Skeletal muscle satellite cell (primary cell): ENCODE results near the gene GPNMB.
"Not testable (repeated sequence)": the region's sequence is repeated elsewhere in the genome, so short reads cannot be mapped to it uniquely, and the experiment has no call there.

Experiments
- H3K27me3 ChIP-seq: 2 replicates; pipeline ENCODE4 v1.7.0; 2013; ENCODE audit warnings: low read length; ENCODE audit not compliant: control insufficient read depth, insufficient read depth
- H3K36me3 ChIP-seq: 2 replicates; pipeline ENCODE4 v1.7.0; 2013; ENCODE audit warnings: mild to moderate bottlenecking, control low read depth, low read length; ENCODE audit not compliant: insufficient read depth
- H3K4me1 ChIP-seq: 2 replicates; pipeline ENCODE4 v1.7.0; 2013; ENCODE audit warnings: low read length; ENCODE audit not compliant: control insufficient read depth, insufficient read depth
- H3K4me2 ChIP-seq: 2 replicates; pipeline ENCODE4 v1.7.0; 2013; ENCODE audit warnings: mild to moderate bottlenecking, low read length
- H3K4me3 ChIP-seq: 2 replicates; pipeline ENCODE4 v1.7.0; 2013; ENCODE audit warnings: low read length
- H3K9ac ChIP-seq: 2 replicates; pipeline ENCODE4 v1.7.0; 2013; ENCODE audit warnings: mild to moderate bottlenecking, low read depth, low read length, moderate library complexity
- H3K9me3 ChIP-seq: replicated peaks from 2 replicates; pipeline ENCODE4 v1.7.0; 2013; ENCODE audit warnings: mild to moderate bottlenecking, control low read depth, low read length

Gene GPNMB

GRCh38 chr7:23212841-23213240, 33.7 kb upstream of the GPNMB start:
- no peaks in the 10 kb centered on the region for H3K9me3 ChIP-seq
- H3K9ac ChIP-seq, result no peak overlapping the region
- no peaks in the 10 kb centered on the region for H3K36me3 ChIP-seq
- no peak overlapping the region for H3K4me3 ChIP-seq
- peaks cover 2% of the 10 kb centered on the region for H3K27me3 ChIP-seq
- no peak overlapping the region for H3K4me2 ChIP-seq
- H3K4me1 ChIP-seq, result no peaks in the 10 kb centered on the region

GRCh38 chr7:23213755-23214154, 32.8 kb upstream of the GPNMB start:
- Histone ChIP-seq H3K36me3 (no peaks in the 10 kb centered on the region), H3K9me3 (no peaks in the 10 kb centered on the region), H3K27me3 (peaks cover 2% of the 10 kb centered on the region), H3K4me3 (no peak overlapping the region), H3K9ac (no peak overlapping the region), H3K4me2 (no peak overlapping the region), H3K4me1 (no peaks in the 10 kb centered on the region)

- Histone ChIP-seq H3K4me2 (no peak overlapping the region), H3K9ac (no peak overlapping the region), H3K27me3 (peaks cover 2% of the 10 kb centered on the region), H3K4me3 (no peak overlapping the region), H3K4me1 (no peaks in the 10 kb centered on the region), H3K9me3 (no peaks in the 10 kb centered on the region), H3K36me3 (no peaks in the 10 kb centered on the region)
Measured at GRCh38 chr7:23214423-23214822, 32.2 kb upstream of the GPNMB start.

GRCh38 chr7:23214938-23215337, 31.6 kb upstream of the GPNMB start:
- Histone ChIP-seq H3K9ac (no peak overlapping the region), H3K36me3 (no peaks in the 10 kb centered on the region), H3K27me3 (peaks cover 2% of the 10 kb centered on the region), H3K4me2 (no peak overlapping the region), H3K4me1 (no peaks in the 10 kb centered on the region), H3K9me3 (no peaks in the 10 kb centered on the region), H3K4me3 (no peak overlapping the region)

GRCh38 chr7:23216021-23216420, 30.6 kb upstream of the GPNMB start:
- no peaks in the 10 kb centered on the region for H3K36me3 ChIP-seq
- no peak overlapping the region for H3K4me2 ChIP-seq
- H3K4me1 ChIP-seq, result no peaks in the 10 kb centered on the region
- peaks cover 2% of the 10 kb centered on the region for H3K27me3 ChIP-seq
- H3K4me3 ChIP-seq, result no peak overlapping the region
- H3K9me3 ChIP-seq, result no peaks in the 10 kb centered on the region
- H3K9ac ChIP-seq, result no peak overlapping the region

- Histone ChIP-seq H3K4me1 (no peaks in the 10 kb centered on the region), H3K4me2 (no peak overlapping the region), H3K27me3 (no peaks in the 10 kb centered on the region), H3K36me3 (no peaks in the 10 kb centered on the region), H3K4me3 (no peak overlapping the region), H3K9me3 (no peaks in the 10 kb centered on the region), H3K9ac (no peak overlapping the region)
Measured at GRCh38 chr7:23218196-23218595, 28.4 kb upstream of the GPNMB start.

- no peak overlapping the region for H3K9ac ChIP-seq
- no peaks in the 10 kb centered on the region for H3K27me3 ChIP-seq
- no peak overlapping the region for H3K4me3 ChIP-seq
- no peak overlapping the region for H3K4me2 ChIP-seq
- no peaks in the 10 kb centered on the region for H3K9me3 ChIP-seq
- H3K36me3 ChIP-seq, result no peaks in the 10 kb centered on the region
- no peaks in the 10 kb centered on the region for H3K4me1 ChIP-seq
Measured at GRCh38 chr7:23220690-23221305, 25.8 kb upstream of the GPNMB start.

- H3K36me3 ChIP-seq, result no peaks in the 10 kb centered on the region
- no peaks in the 10 kb centered on the region for H3K4me1 ChIP-seq
- H3K9me3 ChIP-seq, result no peaks in the 10 kb centered on the region
- H3K4me2 ChIP-seq, result no peak overlapping the region
- H3K4me3 ChIP-seq, result no peak overlapping the region
- no peaks in the 10 kb centered on the region for H3K27me3 ChIP-seq
- H3K9ac ChIP-seq, result no peak overlapping the region
Measured at GRCh38 chr7:23222439-23223030, 24.0 kb upstream of the GPNMB start.

- H3K4me3 ChIP-seq, H3K4me2 ChIP-seq, H3K36me3 ChIP-seq, H3K4me1 ChIP-seq, H3K9ac ChIP-seq, H3K27me3 ChIP-seq, H3K9me3 ChIP-seq: not testable (repeated sequence)
Measured at GRCh38 chr7:23224364-23224763, 22.2 kb upstream of the GPNMB start.

- Histone ChIP-seq H3K9me3 (no peaks in the 10 kb centered on the region), H3K4me1 (no peaks in the 10 kb centered on the region), H3K36me3 (no peaks in the 10 kb centered on the region), H3K9ac (no peak overlapping the region), H3K4me3 (no peak overlapping the region), H3K4me2 (no peak overlapping the region), H3K27me3 (no peaks in the 10 kb centered on the region)
Measured at GRCh38 chr7:23226844-23227450, 19.6 kb upstream of the GPNMB start.

GRCh38 chr7:23228412-23228811, 18.2 kb upstream of the GPNMB start:
- Histone ChIP-seq H3K9me3 (no peaks in the 10 kb centered on the region), H3K9ac (no peak overlapping the region), H3K4me1 (no peaks in the 10 kb centered on the region), H3K36me3 (no peaks in the 10 kb centered on the region), H3K27me3 (no peaks in the 10 kb centered on the region), H3K4me2 (no peak overlapping the region), H3K4me3 (no peak overlapping the region)

GRCh38 chr7:23230641-23231101, 15.9 kb upstream of the GPNMB start:
- Histone ChIP-seq H3K4me1 (peaks cover 6% of the 10 kb centered on the region), H3K36me3 (no peaks in the 10 kb centered on the region), H3K27me3 (no peaks in the 10 kb centered on the region), H3K9me3 (no peaks in the 10 kb centered on the region), H3K4me2 (no peak overlapping the region), H3K4me3 (no peak overlapping the region), H3K9ac (no peak overlapping the region)
